Stimulated activated CD8-positive, alpha-beta memory T cell treated with anti-CD3 and anti-CD28 coated beads, Interleukin-7, amount 100 ng/mL, for 1 hour (primary cell): ENCODE measurements around the gene DUSP2.
A peak's percentile ranks its signal among the peaks of the same experiment; 100 is the strongest.

Source experiments
- DNase-seq, 2 donors: peaks; one replicate each; pipeline ENCODE4 v3.0.0-alpha.2; 2020; ENCODE audit warnings: low read depth in 2 of 2

DUSP2 gene

DNA sequence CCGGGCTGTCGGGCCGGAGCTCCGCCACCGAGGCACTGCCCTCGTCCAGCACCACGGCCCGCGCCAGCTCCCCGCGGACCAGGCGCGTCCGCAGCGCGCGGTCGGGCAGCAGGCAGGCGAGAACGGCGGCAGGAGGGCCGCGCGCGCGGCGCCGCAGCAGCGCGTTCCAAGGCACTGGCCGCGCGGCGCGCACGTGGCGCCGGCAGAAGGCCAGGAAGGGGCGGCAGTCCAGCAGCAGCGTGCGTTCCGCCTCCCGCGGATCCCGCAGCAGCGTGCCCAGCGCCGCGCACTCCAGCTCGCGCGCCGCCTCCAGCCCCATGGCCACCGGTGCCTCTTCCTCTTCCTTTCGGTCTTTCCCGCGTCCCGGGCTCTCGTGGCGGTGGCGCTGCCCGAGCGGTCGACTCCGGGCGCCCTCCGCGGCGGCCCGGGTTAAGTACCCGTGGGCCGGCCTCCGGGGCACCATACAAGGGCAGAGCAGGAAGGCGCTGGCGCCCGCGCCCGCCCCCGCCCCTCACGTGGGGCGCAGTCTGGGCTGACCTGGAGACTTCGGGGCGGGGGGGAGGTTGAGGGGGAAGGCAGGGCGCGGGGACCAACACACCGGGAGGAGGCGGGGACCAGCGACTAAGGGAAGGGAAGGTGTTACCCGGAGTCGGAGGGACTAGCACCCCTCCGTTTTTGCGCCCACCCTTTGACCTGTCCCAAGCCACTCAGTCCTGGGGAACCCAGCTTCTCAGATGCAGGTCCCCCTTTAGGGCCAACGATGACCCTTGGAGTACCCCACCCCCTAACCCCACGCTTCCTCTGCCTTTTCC lies at the start of gene DUSP2:
DUSP2 (minus strand) TSS at position 405 of the 812 bp plus-strand sequence; CDS start at position 319, 86 bp downstream.
- peak; percentile 81 to 83 for DNase-seq

DNA sequence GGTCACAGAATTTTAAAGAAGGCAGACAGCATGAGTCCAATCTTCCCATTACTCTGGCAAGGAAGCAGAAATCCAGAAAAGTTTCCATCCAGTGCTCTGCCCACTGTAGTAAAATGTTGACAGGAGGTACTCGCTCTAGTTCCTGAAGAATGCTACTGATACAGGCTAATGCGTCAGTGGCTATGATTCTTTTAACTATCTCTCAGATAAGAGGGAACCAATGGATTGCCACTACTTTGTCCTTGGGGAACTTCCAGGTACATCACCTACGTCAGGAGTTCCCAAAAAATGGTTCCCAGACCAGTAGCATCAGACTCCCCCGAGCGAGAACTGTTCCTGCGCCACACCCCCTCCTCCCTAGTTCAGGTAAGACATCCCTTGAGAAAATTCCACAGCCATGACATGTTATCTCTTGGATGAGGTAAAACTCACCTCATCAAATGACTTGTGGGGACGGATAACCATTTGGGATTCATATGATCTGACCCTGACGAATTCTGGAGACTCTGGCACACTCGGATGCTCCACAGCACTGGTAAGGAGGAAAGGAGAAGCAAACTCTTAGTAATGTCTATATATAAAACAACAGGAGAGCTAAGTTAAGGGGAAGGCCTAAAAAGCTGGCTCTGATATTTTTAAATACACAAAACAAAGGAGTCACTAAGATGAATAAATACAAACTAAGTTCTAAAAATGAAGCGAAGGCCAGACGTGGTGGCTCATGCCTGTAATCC lies 46.9 kb upstream of the DUSP2 start:
- no peak for DNase-seq

- no peak for DNase-seq
Measured at GRCh38 chr2:96188821-96189526, 43.7 kb upstream of the DUSP2 start.

DNA sequence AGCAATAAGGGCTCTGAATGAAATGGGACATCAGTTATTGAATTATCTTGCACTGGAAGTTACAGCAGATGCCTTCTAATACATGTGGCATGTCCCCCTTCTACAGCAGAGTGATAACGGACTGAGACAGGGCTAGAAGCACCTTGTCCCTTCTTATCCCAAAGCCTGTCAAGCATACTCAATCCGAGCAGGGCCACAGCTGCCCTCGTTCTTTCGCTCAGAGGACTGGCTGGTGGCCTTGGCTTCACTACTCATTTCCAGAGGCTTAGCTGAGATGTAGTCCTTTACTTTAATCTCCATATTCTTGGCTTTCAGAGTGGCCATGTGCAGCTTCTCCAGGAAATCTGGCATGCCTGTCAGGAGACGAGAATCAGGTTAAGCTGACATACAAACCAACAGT lies 41.3 kb upstream of the DUSP2 start:
- no peak for DNase-seq

DNA sequence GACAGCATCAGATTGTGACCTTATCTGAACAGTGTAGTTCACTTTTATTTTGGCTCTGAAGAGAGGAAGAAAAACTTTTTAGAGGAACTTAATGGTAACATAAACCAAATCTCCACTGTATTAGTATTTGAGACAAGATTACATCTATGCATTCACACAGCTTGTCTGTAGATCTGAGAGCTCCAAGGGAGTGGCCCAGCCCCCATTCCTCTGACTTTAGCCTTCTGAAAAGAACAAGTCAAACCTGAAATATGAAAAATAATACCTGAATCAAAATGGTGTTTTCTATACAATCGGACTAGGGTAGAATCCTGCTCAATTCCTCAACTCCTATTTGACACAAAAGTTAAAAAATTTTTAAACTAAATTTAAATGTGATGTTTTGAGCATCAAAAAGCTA lies 40.3 kb upstream of the DUSP2 start:
- no peak for DNase-seq

- DNase-seq: no peak
Measured at GRCh38 chr2:96184989-96185388, 39.7 kb upstream of the DUSP2 start.

GRCh38 chr2:96184188-96184587 lies 38.9 kb upstream of the DUSP2 start:
- DNase-seq: no peak

GRCh38 chr2:96181529-96181928 lies 36.3 kb upstream of the DUSP2 start:
- DNase-seq: no peak

GRCh38 chr2:96180521-96180920 lies 35.3 kb upstream of the DUSP2 start:
- DNase-seq: no peak

GRCh38 chr2:96180002-96180401 lies 34.8 kb upstream of the DUSP2 start:
- DNase-seq: no peak

GRCh38 chr2:96176661-96177060 lies 31.4 kb upstream of the DUSP2 start:
- no peak for DNase-seq

GRCh38 chr2:96175951-96176350 lies 30.7 kb upstream of the DUSP2 start:
- no peak for DNase-seq

GRCh38 chr2:96174251-96175144 lies 29.3 kb upstream of the DUSP2 start:
- peak; percentile 66 to 70 for DNase-seq

DNA sequence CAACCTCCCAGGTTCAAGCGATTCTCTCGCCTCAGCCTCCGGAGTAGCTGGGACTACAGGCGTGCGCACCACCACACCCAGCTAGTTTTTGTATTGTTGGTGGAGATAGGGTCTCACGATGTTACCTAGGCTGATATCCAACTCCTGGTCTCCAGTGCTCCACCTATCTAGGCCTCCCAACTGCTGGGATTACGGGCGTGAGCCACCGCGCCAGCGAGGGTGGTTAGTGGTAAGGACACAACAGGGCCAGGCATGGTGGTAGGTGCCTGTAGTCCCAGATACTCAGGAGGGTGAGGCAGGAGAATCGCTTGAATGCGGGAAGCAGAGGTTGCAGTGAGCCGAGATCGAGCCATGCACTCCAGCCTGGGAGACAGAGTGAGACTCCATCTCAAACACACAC lies 26.6 kb upstream of the DUSP2 start:
- DNase-seq: no peak

- DNase-seq: no peak
Measured at GRCh38 chr2:96170626-96171025, 25.4 kb upstream of the DUSP2 start.

DNA sequence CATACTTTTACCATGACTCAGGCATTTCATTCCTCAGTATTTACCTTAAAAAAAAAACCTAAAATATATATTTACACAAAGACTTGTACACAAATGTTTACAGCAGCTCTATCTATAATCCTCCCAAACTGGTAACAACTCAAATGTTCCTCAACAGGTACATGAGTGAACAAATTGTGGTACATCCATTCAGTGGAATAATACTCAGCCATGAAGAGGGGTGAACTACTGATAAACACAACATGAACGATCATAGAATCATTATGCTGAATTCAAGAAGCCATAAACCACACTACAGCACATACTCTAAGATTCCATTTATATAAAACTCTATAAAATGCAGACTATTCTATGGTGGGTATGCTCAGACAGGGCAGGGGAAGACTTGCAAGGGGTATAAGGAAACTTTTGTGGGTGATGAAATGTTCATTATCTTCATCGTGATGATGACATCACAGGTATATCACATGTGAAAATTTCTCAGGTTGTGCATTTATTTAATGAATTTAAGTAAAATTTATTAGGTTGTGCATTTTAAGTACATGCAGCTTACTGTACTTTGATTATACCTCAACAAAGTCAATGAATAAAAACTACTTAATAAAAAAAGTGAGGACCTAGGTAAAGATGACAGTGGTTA lies 24.7 kb upstream of the DUSP2 start:
- no peak for DNase-seq

- DNase-seq: no peak
Measured at GRCh38 chr2:96167407-96168013, 22.3 kb upstream of the DUSP2 start.

DNA sequence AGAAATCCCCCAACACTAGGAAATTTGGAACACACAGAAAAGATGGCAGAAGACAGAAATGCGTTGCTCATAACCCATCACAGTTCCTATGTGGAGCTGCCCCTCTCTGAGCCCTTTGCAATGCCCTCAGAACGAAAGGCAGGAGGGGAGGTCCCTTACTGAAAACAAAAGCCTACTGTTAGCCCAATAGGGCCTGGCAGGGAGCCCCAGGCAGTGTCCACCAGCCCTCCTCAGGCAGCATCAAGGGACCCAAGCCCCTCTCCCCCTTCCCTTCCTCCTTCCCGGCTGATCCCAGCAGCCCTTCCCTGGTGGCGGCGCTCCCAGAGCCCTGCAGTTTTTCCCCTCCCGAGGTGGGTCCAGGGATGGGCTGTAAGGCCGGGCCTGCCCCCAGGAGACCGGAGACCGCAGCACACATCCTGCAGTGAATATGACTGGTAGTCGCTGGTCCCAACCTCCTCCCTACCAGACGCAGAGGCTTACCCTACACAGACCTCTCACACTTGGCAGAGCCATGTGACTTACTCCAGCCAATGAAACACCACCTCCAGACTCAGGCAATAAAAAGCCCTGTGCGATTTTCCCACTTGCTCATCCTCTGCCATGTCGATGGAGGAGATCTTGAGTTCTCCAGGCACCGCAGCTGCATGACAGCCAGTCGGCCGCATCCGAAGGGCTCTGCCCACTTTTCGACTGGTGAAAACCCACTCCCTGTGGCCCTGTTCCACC lies 19.4 kb upstream of the DUSP2 start:
- no peak for DNase-seq

- peak in 1 of 2 donors; percentile 51 for DNase-seq
Measured at GRCh38 chr2:96163768-96164429, 18.7 kb upstream of the DUSP2 start.
